NCI-H187 (cell line): ENCODE measurements around the gene WDR5.

ENCODE experiments used
- DNase-seq, 2 experiments: peaks; one replicate each; lab custom pipeline; 2025; lab: John Stamatoyannopoulos, UW

Gene WDR5

DNA sequence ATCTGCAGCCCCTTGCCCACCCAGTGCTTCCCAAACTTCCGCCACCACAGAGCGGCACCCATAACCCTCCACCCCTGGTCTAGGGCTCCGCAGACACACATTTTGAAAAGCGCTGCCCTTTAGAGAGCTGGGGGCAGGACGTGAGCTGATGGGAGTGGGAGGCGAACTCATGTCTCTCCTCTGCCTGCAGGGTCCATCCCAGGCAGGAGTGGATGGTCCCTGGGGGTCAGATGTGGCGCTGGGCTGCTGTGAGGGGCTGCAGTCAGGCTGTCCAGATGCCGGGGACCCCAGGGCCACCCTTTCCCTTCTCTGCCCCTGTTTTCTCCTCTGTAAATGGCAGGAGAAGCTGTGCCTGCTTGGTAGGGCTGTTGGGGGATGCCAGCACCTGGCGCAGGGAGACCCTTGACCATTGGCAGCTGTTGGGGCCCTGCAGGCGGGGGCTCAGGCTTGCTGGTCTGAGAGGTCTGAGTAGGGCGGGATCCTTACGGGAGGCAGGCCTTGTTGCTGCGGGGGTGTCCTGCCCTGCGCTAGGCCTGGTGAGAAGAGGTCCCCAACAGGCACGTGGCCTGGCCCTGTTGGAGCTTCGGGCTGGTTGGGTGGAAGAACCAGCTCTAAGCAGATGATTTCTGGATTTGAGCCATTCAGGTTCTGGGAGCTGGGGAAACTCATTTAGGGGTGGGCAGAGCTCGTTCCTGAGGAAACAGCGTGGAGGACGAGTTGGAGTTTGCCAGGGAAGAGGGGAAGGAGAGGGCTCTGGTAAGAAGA, 38.8 kb downstream of the WDR5 start:
- no peak for DNase-seq

DNA sequence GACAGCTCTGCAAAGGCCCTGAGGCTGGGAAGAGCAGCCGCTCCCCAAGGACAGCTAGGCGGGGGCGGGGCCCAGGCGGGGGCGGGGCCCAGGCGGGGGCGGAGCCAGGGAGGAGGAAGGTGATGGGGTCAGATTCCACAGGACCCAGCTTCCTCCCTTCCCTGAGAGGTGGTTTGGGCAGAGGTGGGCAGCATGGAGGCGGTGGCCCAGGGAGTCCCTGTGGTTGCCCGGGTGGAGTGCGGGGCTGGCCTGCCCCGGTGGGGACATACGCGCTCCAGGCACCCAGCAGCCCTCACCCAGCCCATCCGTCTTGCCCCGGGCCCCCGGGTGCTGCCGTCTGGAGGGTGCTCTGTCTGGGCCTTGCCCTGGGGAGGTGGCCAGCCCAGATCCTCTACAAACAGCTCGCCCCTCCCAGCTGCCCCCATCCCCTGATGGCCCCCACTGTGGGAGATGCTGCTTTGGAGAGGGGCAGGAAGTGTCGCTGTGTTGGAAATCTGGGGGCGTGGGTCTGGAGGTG, 39.5 kb downstream of the WDR5 start:
- no peak for DNase-seq

DNA sequence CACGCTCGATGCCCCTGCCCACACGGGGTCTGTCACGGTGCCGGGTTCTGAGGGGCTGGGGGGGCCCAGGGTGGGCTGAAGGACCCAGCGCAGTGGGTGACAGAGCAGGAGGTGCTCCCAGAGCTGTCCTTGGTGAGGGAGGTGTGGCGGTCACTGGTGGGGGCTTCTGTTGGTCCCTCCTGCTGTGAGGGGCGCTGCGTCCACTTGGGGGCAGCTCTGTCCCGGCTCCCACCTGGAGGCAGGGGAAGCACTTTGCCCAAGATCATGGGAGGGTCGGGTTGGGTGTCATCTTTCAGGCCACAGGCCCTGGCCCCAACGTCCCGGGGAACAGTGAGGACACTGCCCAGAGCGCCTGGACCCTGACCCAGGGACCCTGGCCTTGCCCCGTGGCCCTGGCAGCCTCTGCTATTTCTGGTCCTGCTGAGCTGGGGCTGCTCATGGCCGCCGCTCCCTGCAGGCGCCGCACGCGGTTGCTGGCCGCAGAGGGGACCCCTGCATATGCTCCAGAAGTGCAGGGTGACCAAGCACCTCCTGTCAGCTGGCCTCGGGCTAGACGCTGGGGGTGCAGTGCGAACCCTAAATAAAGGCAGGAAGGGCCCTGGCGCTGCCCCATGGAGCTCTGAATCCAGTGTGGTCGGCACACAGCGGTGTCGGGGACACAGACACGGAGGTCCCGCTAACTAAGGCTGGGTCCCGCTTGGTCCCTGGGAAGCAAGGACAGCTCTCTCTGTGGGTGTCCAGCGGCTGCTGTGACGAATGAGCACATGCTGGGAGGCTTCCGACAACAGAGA, 40.1 kb downstream of the WDR5 start:
- no peak for DNase-seq

DNA sequence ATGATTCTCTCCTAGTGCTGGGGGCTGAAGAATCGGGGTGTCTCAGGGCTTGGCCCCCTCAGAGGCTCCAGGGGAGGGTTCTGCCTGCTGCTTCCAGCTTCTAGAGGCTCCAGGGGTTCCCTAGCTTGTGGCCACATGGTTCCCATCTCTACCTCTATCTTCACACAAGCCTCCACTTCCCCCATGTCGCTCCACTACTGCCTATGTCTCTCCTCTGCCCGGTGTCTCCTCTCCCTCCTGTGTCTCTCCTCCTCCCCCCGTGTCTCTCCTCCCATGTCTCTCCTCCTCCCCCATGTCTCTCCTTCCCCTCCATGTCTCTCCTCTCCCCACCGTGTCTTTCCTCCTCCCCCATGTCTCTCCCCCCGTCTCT, 40.7 kb downstream of the WDR5 start:
- no peak for DNase-seq

DNA sequence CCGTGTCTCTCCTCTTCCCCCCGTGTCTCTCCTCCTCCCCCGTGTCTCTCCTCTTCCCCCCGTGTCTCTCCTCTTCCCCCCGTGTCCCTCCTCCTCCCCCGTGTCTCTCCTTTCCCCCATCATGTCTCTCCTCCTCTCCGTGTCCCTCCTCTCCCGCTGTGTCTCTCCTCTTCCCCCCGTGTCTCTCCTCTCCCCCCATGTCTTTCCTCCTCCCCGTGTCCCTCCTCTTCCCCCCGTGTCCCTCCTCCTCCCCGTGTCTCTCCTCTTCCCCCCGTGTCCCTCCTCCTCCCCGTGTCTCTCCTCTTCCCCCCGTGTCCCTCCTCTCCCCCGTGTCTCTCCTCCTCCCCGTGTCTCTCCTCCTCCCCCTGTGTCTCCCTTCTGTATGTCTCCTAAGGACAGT, 41.3 kb downstream of the WDR5 start:
- no peak for DNase-seq

DNA sequence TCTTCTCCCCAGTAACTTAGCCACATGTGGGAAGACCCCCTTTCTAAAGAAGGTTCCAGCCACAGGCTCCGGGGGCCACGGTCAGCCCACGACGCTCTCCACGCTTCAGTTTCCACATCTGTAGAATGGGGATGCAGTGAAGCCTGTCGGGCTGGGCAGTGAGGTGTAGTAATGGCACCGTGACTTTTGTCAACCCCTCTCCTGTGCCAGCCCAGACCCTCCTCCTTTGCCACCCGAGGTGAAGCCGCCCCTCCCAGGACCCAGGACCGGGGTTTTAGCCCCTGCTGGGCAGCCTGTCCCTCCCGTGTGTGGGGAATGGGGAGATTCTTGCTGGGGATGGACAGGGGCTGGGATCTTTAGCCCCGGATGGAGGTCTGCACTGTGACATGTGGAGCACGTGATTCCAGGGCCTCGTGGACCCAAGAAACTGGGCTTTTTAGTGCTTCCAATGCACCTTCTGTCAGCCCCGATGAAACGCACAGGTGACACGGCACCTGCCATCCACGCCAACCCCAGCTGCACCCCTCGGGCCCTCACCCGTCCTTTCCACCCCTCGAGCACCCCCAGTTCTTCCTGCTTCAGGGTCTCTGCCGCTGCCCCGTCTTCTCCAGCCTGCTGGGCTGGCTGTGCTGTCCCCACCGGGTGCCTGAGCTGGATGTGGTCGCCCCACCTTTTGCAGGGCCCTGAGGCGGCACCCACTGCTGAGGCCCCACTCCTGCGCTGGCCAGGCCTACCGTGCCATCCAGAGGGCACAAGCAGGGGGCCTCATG, 41.9 kb downstream of the WDR5 start:
- DNase-seq: no peak

DNA sequence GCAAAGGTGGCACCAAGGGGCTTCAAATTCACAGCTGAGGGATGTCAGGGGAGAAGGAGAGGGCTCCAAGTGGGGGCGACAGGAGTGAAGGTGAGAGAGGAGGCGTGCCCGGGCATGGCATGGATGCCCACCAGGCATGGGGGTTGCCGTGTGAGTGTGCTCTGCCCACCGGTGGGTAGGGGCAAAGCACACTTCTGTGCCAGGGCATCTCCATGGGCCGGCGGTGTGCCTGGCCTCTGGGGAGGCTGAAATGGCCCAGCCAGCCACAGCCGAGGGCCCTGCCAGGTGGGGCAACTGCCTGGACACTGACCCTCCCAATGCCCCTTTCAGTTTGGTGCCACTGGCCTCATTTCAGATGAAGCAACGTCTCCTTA, 42.5 kb downstream of the WDR5 start:
- no peak for DNase-seq

DNA sequence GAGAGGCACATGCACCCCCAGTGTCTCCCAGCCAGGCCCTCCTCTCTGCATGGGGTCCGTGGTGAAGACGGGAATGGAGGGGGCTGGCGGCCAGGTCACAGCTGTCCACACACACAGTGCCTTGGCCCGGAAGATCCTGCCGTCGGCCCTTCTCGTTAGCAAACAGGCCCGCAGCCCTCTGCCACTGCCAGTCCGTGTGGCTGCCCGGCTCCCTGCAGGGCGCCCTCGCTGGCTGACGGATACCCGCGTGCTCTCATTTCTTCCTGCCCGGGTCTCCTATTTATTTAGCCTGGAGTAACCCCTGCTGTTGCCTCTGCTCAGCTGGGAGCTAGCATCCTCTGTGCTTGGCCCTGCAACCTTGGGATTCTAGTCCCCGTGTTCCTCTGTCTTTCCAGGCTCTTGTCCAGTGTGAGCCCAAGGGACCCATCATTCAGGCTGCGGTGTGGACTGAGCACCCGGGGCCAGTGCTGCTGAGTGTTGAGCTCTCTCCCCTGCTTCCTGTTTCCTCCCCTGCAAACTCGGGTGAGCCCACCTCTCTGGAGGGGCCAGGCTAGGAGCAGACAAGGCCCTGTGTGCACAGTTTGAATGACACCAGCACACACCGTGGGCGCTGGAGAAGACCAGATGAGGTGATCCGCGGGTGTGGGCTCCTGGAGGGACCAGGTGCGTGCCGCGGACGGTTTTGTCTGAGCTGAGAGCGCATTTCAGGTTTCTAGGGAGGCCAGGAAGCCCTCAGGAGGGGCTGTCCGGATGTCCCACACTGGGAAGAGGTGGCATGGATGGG, 43.1 kb downstream of the WDR5 start:
- DNase-seq: no peak

DNA sequence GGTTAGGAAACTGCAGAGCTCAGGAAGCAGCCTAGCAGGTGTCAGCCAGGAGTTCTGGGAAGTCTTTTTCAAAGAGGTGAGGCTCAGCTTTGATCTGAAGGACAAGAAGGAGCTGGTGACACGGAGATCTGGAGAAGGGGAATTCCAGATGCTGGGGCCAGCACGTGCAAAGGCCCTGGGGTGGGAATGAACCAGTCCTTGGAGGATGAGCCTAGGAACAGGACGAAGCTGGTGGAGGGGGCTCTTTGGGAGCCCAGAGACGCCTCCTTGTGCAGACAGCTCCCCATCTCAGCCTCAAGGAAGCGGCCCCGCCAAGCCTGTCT, 43.7 kb downstream of the WDR5 start:
- no peak for DNase-seq

DNA sequence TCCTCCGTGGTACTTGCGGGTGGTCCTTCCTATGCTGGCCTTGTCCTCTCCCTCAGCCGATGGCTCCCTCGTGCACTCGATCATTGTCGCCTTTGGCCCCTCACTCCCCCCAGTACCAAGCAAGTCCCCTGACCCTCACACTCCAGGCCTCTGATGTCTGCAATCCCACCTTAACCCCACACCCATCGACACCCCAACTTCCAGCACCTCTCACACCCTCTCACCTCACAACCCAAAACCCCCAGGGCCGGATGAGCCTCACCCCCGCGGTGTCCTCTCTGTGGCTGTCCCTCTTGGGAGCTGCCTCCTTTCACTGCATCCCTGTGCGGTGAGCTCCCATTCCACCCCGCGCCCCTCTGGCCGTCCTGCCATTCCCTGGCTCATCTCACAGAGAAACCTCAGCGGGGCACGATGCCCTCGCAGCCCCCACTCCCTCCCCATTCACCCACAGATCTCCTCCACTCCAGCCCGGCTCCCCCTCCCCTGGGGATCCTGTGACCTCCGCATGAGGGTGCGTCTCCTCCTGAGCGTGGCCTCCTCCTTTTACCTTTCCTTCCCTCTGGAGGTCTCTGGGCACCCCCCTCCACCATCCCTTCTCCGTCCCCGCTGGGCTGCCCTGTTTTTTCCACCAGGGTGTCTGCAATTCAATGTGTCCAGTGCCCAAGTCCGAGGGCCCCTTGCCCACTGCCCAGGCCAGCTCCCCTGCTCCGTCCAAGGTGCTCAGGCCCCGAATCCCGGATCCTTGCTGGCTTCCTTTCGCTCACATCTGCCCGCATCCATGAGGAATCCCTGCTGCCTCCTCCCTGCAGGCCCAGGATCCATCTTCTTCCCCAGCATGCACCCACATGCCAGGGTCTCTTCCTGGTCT, 44.3 kb downstream of the WDR5 start:
- DNase-seq: no peak

DNA sequence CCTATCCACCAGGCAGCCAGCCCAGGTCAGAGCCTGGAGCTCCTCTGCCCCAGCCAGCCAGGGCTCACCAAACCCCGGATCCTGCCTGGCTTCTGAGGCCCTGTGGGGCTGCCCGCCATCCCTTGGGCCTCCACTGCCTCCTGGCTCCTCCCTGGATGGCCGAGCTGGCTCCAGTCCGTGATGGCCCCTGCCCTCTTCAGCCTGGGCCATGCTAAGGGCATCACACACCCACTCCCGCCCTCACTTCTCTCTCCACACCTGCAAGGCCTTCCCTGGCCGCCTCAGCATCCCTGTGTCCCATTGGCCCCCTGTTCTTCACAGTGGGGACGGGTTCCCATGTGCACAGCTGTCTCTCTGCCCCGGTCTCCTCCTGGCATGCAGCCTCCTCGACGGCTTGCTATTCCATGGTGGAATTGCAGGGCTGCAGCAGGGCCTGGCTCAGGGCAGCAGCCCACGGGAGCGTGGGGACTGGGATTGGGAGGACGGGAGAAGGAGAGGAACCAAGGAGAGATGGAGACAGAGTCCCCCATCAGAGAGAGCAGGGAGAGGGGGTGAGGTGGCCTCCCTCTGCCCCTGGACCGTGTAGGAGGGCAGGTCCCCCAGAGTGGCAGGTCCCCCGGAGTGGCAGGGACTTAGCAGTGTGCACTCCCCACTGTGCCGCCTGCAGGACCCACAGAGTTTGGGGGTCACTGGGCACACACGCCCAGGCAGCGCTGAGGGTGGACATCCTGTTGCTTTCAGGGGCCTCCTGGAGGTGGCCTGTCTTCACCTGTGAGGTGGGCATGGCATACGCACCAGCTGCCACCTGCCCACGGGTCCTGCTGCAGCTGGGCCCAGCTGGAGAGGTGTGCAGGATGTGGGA, 45.1 kb downstream of the WDR5 start:
- no peak for DNase-seq

DNA sequence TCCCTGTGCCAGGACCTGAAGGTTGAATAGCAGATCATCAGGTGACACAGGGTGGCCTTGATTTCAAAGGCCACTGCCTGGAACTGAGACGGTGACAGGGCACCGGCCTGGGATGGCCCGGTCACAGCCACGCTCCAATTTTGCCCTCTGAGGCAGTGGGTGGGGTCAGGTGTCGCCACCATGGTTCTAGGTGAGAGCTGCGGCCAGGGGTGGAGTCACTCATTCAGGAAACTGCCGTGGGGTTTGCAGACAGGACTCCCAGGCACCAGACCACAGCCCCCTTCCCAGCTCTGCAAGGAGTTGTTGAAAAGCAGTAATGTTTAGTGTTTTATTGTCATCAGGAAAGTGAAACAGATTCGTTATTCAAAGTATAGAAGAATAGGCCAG, 45.8 kb downstream of the WDR5 start:
- DNase-seq: no peak

DNA sequence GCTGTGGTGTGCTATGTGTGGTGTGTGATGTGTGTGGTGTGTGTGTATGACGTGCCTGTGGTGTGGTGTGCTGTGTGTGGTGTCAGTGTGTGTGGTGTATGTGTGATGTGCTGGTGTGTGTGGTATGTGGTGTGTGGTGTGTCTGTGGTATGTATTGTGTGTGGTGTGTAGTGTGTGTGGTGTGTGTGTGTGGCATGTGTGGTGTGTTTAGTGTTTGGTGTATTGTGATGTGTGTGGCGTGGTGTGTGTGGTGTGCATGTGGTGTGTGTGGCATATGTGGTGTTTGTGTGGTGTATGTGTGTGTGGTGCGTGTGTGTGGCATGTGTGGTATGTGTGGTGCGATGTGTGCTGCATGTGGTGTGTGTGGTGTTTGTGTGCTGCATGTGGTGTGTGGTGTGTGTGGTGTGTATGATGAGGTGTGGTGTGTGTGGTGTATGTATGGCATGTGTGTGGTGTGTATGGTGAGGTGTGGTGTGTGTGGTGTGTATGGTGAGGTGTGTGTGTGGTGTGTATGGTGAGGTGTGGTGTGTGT, 46.7 kb downstream of the WDR5 start:
- DNase-seq: no peak

DNA sequence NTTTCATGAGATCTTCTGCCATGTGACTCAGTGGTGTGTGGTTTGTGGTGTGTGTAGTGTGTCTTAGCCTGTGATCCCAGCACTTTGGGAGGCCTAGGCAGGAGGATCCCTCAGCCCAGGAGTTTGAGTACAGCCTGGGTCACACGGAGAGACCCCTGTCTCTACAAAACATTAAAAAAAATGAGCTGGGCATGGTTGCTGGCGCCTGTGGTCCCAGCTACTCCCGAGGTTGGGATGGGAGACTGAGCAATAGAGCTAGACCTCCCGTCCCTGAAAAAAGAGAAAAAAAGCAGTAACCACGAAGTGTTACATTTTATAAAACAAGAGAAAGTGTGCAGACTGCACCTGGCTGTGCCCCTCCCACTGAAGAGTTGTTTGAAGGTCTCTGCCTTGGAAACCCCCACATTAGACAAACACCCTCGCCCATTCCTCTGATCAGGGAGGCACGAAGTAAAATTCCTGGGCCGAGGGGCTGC, 49.7 kb downstream of the WDR5 start:
- DNase-seq: no peak

DNA sequence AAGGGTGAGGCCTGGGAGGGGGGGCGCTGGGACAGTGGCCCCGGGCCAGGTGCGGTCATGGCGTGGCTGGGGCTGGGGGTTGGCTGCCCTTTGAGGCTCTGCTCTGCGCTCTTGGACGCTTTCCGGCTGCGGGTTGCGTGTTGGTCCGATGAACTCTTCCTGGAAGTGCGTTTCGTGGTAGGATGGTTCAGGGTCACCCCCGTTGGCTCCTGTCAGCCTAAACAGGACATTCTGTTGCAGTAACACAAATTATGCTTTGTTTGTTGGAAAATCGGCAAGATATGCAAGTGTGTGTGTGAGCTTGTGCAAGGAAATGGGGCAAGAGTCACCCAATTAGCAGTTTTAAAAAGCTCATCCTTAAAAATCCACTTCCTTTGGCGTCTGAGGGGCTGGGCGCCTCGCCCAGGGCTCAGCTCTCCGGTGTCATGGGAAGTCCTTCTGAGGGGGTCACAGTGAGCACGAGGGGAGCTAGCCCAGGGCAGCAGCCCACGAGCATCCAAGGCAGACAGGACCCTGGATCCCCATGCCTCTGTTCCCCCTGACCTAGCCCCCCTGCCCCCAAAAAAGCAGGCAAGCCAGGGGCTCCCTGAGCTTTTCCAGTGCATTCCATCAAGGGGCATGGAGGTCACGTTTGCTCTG, 50.7 kb downstream of the WDR5 start:
- DNase-seq: no peak

DNA sequence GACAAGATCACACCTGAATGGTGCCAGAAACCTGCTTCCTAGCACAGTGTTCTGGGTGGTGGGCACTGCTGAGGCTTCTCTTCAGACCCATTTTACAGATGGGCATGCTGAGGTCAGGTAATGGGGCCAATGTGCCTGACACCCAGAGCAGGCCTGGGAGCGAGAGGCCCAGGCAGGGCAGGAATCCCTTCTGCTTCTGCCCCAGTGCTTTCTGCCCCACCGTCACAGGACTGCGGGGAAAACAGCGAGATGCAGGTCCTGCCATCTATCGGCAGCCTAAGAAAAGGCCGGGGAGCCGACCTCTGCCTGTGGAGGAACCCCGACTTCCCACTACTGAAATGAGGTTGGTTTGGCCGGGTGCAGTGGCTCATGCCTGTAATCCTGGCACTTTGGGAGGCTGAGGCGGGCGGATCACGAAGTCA, 51.2 kb downstream of the WDR5 start:
- DNase-seq: no peak

DNA sequence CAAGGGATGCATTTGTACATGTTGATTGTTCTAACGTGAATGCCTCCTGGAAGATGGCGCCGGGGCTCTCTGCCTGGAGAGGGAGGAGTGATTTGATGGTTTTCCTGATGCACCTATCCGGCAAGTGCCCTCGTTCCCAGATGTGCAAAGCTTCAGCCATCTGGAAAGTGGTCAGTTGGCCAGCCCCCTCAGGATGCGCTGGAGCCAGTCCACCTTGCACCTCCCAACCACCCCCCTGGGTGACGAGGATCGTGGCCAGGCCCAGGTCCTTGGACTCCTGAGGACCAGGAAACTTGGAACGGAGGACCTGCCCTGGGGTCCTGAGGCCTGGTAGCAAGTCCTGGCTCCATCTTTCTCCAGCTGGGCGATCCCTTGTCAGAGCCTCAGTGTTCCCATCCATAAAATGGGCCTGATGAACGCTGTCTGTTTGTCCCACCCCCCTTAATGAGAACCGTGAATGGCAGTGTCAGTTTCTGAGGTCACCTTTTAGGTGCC, 52.1 kb downstream of the WDR5 start:
- DNase-seq: no peak

DNA sequence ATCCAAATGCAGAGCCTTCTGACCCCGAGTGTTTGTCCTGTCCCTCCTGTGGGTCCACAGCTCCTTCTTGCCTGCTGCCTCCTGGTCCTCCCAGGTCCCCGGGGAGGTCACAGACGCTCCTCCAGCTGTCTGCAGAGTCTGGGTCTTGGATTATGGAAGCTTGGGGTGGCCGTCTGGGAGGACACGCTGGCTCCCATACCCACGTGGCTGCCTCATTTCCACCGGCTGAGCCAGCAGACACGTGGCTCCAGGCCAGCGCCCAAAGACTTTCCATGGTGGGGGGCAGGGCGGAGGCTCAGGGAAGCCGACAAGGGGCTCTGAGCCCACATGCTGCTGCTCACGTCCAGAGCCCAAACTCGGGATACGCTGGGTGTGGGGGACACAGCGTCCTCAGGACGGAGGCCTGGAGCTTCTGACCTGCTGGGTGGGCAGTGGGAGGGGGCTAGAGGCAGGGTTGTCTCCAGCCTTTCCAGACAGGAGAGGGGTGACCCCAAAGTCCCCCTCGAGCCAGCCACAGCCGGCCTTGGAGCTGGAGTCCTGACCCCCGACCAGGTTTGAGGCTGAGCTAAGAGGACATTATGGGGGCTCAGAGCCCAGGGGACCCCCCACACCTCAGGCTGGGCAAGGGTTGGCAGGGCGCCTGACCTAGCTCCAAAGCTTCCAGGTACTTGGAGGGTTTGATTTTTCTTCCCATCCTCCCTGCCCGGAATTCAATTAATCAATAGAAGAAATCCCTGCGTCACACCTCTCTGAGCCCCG, 52.7 kb downstream of the WDR5 start:
- DNase-seq: no peak
